Left renal pelvis (tissue), 4 donors: ENCODE results near the gene TADA2B. TPM values are rescaled to one million over a fixed set of nuclear protein-coding genes. Genes with fewer than 3 reads are reported as not detected.
"Not testable (repeated sequence)": the region's sequence is repeated elsewhere in the genome, so short reads cannot be mapped to it uniquely, and the experiment has no call there.

Source experiments
- DNase-seq, 4 donors: peaks; one replicate each; pipeline ENCODE4 v3.0.0-alpha.2; 2013; ENCODE audit warnings: low read depth in 4 of 4, low spot score in 3 of 4
- polyA plus RNA-seq, 4 donors: library from polyadenylated mRNA; unstranded; fragments of 120-200 nt; gene quantifications; one replicate each; pipeline ENCODE4 v1.2.1, GENCODE V29; 2013; ENCODE audit not compliant: insufficient read length in 4 of 4

TADA2B gene
- polyA plus RNA-seq, 4 donors: 17.8 to 22.0 (median 18.6) TPM

- DNase-seq: no peak
Observed at GRCh38 chr4:7074426-7074825, 31.3 kb downstream of the TADA2B start.

DNA sequence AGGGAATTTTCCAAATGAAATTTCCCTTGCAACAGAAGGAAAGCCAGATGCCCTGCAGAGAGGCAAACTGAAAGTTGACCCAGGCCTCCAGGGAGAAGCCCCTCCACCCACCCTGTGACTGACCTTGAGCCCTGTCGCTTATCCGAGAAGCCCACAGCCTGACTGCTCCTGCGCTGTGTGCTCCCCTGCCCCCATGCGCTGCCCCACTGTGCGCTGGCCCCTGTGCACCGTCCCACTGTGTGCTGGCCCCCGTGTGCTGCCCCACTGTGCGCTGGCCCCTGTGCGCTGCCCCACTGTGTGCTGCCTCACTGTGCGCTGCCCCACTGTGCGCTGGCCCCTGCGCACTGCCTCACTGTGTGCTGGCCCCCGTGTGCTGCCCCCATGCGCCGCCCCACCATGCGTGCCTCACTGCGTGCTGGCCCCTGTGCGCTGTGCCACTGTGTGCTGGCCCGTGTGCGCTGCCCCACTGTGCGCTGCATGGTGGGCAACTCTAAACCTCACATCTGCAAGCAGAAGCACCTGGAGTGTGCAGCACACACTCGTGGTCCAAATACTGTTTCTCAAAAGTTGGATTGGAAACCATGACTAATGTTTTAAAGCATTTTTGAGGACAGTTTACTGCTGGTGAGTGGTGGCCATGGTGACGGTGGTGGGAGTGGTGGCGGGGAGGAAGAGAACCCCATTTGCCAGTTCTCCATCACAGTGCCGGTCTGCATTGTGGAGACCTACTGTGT lies 33.0 kb downstream of the TADA2B start:
- DNase-seq: no peak

- DNase-seq: no peak
Observed at GRCh38 chr4:7076696-7077082, 33.5 kb downstream of the TADA2B start.

- no peak for DNase-seq
Observed at GRCh38 chr4:7077371-7077770, 34.2 kb downstream of the TADA2B start.

DNA sequence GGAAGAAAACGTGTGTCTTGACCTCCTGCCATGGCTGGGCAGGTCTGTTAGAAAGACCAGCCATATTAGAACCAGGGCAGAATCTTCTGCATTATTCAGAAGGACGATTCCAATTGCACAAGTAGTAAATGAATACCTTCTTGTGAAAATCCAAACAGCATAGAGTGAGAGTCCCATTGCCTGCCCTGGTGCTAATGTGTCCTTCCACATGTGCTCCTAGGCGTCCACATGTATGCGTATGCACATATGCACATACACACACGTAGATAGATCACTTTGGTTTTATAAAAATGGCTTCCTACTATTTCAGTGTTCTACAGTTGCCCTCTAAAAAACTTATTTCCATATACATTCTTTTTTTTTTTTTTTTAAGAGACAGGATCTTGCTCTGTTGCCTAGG lies 34.9 kb downstream of the TADA2B start:
- DNase-seq: no peak

- not testable (repeated sequence) for DNase-seq
Observed at GRCh38 chr4:7079483-7079882, 36.3 kb downstream of the TADA2B start.

DNA sequence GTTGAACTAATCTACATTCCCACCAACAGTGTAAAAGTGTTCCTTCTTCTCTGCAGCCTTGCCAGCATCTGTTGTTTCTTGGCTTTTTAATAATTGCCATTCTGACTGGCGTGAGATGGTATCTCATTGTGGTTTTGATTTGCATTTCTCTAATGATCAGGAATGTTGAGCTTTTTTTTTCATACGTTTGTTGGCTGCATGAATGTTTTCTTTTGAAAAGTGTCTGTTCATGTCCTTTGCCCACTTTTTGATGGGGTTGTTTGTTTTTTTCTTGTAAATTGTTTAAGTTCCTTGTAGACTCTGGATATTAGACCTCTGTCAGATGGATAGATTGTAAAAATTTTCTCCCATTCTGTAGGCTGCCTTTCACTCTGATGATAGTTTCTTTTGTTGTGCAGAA lies 36.7 kb downstream of the TADA2B start:
- not testable (repeated sequence) for DNase-seq

GRCh38 chr4:7083597-7084563 lies 40.7 kb downstream of the TADA2B start:
- no peak for DNase-seq

- DNase-seq: not testable (repeated sequence)
Observed at GRCh38 chr4:7084564-7084961, 41.4 kb downstream of the TADA2B start.

GRCh38 chr4:7086384-7086783 lies 43.2 kb downstream of the TADA2B start:
- no peak for DNase-seq

DNA sequence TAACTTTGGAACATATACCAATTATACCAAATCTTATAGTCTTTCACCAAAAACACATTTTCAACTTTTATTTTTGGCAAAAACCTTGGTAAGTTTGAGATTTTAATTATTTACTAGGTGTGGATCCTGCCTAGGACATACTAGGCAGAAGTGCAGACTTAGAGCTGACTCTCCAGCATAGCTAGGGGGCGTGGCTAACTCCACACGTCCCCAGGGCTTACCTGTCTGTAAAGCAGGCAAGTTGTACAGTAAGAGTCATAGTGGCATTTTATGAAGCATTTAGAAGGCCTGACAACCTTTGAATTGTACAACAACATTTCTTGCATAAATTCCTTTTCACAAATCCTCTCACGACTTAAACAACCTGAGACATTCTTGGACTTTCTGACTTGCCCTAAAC lies 43.9 kb downstream of the TADA2B start:
- DNase-seq: no peak

- no peak for DNase-seq
Observed at GRCh38 chr4:7089213-7089986, 46.2 kb downstream of the TADA2B start.

DNA sequence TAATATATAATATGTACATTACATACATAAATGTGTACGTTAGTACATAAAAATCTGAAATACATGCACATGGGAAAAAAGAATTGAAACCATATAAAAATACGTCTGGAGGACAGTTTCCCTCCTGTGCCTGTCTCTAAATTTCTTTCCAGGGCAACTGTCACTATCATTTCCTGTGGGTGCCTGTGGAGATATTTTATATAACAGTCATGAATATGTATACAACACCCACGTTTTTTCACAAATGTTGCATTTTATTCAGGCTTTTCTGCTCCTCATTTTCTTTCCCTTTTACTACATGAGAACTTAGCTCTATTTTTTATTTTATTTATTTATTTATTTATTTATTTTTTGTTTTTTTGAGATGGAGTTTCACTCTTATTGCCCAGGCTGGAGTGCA lies 48.9 kb downstream of the TADA2B start:
- DNase-seq: no peak

DNA sequence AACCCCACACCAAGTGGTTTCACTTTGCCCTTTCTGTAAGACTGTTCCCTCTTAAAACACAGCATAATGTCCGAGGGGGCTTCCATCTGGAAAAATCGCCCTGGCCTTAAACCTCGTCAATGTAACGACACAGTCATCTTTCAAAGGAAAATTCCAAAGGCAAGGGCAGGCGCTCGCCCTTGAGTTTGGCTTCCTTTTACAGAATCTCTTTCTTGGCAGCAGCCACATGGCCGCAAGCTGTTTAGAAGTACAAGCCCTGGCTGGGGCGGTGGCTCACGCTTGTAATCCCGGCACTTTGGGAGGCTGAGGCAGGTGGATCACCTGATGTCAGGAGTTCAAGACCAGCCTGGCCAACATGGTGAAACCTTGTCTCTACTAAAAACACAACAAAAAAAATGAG lies 51.7 kb downstream of the TADA2B start:
- DNase-seq: no peak

- DNase-seq: no peak
Observed at GRCh38 chr4:7095611-7096155, 52.5 kb downstream of the TADA2B start.

- no peak for DNase-seq
Observed at GRCh38 chr4:7096236-7096635, 53.1 kb downstream of the TADA2B start.

- peak in 1 of 4 donors; percentile 45 for DNase-seq
Observed at GRCh38 chr4:7101692-7102515, 58.7 kb downstream of the TADA2B start.

- not testable (repeated sequence) for DNase-seq
Observed at GRCh38 chr4:7102516-7102909, 59.3 kb downstream of the TADA2B start.

- peak in 2 of 4 donors; percentile 48 to 55 for DNase-seq
Observed at GRCh38 chr4:7103031-7103606, 59.9 kb downstream of the TADA2B start.
